NCI-H1105 (cell line): ENCODE results near the gene KIF26A.

Source experiments
- DNase-seq: peaks from one replicate; lab custom pipeline; 2025; lab: John Stamatoyannopoulos, UW

KIF26A gene

DNA sequence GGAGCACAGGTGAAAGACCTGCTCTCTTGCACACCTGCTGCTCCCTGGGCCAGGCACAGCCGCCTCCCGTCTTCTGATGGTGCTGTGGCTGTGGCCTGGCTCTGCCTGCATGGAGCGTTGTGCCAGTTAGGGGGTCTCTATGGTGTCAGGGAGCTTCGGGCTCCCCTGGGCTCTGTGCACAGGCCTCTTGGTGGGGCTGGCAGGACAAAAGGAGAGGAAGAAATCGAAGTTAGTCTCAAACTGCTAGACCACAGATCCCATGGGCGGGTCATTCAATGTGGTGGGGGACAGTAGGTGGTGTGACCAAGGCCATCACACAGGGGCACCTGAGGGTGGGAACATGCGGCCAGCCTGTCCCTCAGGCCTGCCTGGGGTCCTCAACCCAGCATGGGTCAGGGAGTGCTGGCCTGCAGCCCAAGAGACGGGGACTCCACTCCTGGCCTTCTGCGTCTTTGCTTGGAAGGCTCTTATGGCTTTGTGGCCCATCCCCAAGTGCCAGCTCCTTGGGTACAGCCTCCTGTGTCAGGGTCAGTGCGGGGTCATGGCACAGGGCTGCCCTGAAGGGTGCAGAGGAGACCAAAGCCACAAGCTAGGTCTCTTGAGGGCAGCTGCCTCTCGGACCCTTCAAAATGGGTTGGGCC, 84.1 kb downstream of the KIF26A start:
- DNase-seq: no peak

GRCh38 chr14:104223101-104224041, 85.0 kb downstream of the KIF26A start:
- peak; percentile 30 for DNase-seq

GRCh38 chr14:104224131-104224505, 85.7 kb downstream of the KIF26A start:
- DNase-seq: no peak

GRCh38 chr14:104224506-104225277, 86.3 kb downstream of the KIF26A start:
- DNase-seq: peak; percentile 53

DNA sequence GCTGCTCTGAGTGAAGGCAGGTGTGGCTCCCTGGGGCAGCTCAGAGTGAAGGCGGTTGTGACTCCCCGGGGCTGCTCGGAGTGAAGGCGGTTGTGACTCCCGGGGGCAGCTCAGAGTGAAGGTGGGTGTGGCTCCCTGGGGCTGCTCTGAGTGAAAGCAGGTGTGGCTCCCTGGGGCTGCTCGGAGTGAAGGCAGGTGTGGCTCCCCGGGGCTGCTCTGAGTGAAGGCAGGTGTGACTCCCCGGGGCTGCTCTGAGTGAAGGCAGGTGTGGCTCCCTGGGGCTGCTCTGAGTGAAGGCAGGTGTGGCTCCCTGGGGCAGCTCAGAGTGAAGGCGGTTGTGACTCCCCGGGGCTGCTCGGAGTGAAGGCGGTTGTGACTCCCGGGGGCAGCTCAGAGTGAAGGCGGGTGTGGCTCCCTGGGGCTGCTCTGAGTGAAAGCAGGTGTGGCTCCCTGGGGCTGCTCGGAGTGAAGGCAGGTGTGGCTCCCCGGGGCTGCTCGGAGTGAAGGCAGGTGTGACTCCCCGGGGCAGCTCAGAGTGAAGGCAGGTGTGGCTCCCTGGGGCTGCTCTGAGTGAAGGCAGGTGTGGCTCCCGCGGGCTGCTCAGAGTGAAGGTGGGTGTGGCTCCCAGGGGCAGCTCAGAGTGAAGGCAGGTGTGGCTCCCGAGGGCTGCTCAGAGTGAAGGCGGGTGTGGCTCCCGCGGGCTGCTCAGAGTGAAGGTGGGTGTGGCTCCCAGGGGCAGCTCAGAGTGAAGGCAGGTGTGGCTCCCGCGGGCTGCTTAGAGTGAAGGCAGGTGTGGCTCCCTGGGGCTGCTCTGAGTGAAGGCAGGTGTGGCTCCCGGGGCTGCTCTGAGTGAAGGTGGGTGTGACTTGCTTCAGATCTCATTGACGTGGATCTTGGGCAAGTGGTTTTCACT, 87.1 kb downstream of the KIF26A start:
- peak; percentile 97 for DNase-seq

- DNase-seq: no peak
Measured at GRCh38 chr14:104226421-104227383, 88.3 kb downstream of the KIF26A start.

GRCh38 chr14:104227806-104228205, 89.4 kb downstream of the KIF26A start:
- DNase-seq: no peak

DNA sequence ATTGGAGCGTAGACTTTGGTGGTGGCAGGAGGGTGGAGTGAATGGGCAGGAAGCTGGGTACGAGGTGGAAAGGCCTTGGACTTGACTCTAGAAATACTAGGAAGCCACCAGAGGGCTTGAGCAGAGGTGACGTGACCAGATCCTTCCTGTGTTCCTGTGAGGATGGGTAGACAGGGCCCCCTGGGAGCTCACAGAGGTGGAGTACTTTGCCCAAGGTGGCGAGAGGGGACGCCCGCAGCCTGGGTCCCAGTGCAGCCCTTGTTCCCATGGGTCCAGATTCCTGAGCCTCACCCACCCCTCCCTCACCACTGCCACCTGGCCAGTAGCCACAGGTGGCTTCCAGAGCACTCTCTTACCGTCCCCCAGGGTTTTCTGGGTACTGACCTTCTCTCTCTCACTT, 89.8 kb downstream of the KIF26A start:
- no peak for DNase-seq

DNA sequence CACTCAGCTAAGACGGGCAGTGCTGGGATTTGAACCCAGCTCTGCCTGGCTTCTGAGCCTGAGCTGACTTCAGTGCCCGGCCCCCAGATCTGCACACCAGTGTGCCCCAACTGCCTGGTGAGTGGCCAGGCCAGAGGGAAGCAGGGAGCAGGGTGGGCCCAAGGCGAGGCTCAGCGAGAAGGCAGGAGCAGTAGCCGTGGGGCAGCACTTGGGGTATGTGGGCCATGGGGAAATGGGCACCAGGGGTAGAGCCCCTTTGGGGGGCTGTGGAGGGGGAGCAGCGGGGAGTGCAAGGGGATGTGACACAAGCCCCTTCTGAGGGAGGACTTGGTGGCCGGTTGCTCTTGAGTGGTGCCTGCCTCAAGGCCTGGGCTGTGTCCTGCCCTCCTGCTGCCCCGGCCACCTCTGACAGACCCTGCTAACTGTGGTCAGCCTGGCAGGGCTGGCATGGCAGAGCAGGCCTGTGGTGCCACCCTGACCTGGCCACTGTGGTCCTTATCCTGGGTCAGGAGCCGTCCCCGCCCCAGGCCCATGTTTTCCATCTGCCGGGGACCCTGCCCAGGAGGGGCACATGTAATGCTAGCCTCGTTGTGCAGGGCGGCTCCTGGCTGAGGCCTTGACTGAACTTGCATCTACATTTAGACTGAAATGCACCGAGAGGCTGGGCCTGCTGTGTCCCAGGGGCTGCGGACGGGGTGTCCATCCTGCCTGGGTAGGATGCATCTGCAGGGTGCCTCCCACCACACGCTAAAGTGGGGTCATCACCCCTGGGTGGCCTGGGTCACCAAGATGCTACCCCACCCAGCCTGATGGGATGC, 90.5 kb downstream of the KIF26A start:
- DNase-seq: no peak

DNA sequence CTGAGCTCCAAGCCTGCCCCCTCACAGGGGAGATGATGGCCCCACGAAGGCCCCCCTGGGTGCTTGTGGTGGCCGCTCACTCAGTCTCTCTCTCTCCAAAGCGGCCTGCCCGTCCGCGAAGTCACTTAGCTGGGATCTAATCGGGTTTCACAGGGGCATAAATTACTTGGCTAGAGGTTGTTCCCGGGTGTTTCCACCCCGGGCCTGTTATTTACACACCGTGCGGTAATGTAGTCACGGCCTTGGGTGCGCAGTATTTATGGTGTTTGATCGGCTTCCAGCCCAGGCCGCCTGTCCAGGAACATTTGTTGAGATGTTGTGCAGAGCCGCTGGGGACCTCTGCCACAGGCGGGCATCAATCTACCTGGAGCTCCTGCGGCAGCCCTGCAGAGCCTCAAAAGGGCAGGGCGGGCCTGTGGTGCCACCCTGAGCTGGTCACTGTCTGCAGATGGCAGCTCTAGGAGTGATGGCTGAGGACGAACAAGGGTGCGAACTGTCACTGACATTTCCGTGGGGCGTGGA, 91.2 kb downstream of the KIF26A start:
- no peak for DNase-seq

DNA sequence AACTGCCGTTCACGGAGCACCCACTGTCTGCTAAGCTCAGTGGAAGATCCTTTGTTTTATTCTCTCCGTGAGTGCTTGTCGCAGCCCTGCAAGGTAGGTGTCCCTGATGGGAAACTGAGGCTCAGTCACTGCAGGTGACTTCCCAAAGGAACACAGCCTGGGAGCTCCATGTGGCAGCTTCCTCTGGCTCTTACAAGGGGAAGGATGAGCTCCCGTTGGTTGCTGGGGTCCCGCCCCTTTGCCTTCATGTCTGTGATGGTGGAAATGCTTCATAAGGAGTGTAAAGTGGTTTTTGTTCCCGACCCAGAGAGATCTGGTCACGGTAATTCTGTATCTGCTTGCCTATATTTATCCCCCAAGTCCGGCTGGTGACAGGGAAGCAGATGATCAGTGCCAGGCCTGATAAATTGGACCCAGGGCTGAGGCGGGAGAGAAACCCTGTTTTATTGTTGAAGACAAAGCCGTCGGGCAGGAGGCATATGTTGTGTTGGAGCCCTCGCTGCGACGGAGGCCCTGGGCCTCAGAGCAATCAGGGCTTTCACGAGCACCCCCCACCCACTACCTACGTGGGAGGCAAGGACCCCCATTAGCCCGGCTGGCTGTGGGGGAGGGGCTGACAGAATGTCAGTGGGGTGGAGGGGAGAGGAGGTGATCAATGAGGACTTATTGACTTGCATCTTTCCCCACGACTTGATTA, 91.9 kb downstream of the KIF26A start:
- DNase-seq: no peak
